Activated gamma-delta T cell (primary cell): Measurements from ENCODE around the gene GIMAP8.

Source experiments
- DNase-seq: peaks from one replicate; lab custom pipeline; 2025; lab: John Stamatoyannopoulos, UW
- total RNA-seq, 2 donors: gene quantifications; one replicate each; lab custom pipeline; 2026; lab: John Stamatoyannopoulos, UW

The GIMAP8 gene
- 82.6 to 113 reads per million in 2 donors for total RNA-seq

DNA sequence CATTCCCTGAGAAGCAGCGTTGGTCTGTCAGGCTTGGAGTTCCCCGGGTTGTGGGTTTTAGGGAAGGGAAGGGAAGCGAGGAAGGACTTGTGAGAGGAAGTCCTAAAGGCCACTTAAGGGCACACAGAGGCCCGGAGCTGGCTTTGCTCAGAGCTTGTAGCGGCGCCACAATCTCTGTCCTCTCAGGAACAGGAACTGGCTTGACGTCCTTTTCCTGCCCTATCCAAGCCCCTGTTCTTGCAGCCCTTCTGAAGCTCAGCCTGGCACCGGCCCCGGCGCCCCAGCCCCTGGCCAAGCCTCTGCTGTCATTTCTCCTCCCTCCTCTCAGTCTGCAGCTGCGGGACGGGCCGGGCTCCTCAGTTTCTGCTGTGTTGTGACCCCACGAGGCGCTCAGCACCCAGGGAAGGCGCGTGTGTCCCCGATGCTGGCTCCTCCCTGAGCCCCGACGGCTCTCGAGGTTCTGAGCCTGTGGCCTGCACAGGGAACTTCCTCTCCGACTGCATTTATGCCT lies at the start of gene GIMAP8:
Gene GIMAP8, plus strand, starts transcription at position 140 of the 511 bp plus-strand sequence. CDS start 16,069 bp downstream, outside the sequence.
- no peak for DNase-seq

DNA sequence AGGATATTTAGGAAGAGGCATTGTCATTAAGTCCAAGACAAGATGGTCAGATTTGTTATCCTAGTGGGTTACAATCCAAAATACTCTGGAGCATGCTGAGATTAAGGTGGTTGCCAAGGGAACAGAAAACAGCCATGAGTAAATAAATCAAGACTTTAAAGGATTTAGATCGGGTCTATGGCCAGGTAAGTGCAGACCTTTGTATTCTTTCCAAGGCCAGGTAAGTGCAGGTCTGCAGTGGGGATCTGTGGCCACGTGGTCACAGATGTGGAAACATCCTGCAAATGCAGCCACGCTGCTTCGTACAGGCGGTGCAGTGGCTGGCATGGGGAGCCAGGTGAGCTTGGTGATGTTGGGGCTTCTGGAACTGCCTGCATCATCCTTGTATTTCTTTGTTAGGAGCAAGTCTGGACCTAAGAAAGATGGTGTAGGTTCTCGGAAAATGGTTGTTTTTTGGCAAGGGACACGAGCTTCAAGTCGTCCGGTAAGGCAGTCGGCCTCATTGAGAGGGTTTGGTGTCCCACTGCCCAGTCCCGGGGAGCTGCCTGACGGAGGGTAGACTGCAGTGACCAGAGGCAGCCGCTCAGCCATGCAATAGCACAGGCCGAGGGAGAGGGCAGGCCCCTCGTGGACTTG lies 49.5 kb upstream of the GIMAP8 start:
- no peak for DNase-seq

DNA sequence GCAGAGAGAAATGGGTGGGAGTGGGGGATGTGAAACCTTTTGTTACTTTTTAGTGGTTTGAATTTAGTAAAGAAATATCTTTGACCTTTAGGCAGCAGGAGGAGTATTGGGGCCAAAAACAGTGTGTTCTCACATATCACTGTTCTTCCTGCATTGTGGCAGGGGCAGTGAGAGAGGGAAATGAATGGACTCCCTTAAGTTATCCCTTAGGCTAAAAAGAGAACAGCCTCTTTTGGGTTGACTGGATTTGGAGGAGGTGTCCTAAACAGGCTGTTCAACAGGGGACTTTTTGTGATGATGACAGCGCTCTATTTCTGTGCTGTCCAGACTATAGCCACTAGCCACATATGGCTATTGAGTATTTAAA lies 49.0 kb upstream of the GIMAP8 start:
- DNase-seq, result no peak

DNA sequence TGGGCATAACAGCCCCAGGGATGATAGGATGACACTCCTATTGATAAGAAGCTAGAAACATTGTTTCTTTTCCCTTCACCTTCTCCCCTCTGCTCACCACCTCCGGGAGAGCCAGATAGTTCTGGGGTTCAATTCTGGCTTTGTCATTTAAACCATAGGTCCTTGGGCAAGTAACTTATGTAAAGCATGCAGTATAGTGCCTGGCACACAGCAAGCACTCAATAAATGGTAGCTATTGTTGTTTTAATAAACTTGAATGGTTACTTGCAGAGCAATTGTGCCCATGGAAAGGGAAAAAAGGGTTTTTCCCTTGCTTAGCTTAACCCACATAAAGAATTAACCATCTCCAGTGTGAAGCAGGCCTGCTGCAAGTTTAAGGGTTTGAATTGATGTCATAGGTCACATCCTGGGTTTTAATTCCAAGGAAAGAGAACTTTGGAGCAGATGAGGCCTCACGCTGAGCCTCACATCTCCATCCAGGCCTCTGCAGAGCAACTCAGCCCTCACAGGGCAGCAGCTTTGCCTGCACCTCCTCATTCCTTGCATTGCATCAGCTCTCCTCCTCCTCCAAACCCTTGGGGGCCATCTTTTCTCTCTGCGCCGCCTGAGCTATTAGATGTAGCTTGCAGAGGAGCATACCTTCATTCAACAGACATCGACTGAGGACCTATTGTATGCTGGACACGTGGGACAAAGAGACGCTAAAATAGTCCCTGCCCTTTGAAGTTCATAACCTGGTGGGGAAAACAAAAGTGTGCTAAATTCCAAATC lies 48.4 kb upstream of the GIMAP8 start:
- no peak for DNase-seq

DNA sequence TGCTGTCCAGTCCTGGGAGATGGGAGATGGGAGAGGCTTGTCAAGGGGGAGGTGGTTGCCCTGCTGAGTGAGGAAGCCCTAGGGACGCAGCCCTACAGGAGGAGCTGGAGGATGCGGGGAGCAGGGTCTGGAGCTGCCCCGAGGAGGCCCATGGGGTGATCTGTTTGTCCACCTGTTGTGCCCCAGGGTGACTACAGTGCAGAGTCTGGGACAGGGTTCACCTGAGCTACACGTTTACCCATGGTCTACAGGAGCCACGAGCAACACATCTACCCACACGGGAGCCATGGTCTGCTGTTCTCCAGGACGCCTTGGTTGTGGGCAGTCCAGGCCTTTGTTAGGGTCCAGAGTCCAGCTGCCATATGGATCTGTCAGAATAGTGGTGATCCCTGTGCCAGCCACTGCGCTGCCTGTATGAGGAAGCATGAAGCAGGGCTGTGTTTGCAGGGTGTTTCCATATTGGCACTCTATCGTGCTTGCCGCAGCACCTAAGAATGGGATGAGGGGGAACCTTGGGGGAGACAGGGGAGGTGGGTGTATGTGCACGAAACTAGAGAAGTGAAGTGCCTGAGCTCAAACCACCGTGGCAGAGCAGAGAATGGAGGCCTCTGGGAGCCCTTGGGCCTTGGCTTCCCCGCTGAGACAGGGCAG lies 47.6 kb upstream of the GIMAP8 start:
- no peak for DNase-seq

DNA sequence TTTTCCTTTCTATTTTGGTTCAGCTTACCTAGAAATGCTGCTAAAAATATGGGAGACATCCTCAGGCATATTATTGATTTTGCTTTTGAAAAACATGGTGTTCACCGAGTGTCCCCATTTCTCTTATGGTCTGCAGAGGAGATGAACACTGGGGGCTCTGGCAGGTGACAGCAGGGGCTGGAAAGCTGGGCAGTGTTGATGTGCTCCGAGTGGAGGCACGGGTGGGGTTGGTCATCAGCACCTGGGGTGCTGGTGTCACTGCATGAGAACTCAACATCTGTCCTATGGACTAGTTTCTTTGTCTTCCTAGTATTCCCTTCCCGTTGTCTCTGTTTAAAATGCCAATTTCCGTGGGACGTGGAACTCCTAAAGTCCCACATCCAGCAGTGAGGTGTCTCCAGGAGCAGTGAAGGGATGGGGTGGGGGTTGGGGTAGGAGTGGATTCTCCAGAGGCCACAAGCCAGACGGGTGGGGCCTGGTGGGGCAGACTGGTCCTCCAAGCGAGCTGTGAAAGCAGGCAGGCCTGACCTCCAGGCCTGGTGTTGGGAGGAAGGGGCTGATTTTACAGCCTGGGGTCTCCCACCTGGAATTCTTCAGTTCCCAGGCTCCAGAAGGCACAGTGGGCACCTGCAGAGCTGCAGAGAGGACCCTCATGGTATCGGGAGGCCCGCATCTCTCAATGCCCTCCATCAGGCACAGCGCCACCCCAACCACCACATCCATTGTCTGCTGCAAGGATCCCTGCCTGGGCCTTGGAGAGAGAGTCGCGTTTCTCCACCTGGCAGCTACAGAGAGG lies 46.9 kb upstream of the GIMAP8 start:
- DNase-seq, result no peak

DNA sequence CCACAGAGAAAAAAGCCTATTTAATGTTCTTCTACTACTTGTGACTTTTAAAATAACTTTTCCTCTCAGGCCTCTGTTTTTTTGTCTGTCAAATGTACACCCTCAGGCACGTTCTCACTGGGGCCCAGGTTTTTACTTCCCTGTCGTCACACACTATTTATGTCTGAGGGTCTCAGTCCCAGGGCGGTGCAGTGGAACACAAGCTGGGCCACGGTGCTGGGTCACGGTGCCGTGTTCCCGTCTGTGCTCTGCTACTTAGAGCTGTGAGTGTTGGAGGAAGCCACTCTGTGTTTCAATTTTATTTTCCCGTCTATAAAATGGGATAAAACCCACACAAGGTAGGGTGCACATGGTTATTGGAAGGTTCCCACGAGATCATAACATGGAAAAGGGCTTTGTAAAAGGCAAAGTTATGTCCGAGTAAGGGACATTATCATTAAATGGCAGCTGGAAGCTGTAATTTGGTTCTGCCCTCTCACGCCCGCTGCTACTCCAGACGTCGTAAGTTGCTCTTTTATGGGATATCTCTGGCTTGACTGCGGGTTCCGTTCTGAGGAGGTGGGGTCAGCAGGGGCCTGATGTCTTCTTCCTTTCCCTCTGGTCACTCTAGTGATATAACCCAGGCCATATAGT lies 46.1 kb upstream of the GIMAP8 start:
- no peak for DNase-seq

DNA sequence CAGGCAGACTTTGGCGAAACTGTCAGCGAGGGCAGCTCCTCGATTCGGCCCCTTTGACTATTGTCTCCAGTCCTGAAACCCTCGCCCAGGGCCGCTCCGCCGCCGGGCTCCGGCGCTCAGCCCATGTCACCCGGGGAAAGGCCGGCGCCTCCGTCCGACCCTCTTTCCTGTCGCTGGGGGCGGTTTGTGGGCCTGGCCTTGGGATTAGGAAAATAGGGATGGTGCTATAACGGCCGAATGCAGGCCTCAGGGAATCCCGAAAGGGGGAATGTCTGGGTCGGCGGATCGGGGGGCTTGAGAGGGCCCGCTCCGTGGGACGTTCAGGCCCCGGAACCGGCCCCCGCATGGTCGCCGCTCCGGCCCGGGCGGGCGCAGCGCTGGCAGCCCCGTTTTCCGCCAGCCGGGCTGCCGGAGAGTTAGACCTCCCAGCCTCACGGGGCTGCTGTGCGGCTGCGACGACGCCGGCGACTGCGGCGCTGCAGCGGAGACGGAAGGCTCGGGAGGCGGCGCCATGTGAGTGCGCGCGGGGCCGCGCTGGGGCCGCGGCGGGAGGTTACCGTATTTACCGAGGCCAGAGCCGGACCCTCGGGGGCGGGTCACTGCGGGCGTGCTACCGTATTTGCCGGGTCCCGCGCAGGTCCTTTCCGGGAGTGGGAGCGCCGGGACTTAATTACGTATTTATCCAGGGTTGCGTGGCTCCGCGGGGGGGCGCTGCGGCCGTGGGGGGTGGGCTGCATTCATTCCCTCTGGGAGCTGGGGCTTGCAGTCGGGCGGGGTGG lies 45.4 kb upstream of the GIMAP8 start:
- DNase-seq, result peak; percentile 72

DNA sequence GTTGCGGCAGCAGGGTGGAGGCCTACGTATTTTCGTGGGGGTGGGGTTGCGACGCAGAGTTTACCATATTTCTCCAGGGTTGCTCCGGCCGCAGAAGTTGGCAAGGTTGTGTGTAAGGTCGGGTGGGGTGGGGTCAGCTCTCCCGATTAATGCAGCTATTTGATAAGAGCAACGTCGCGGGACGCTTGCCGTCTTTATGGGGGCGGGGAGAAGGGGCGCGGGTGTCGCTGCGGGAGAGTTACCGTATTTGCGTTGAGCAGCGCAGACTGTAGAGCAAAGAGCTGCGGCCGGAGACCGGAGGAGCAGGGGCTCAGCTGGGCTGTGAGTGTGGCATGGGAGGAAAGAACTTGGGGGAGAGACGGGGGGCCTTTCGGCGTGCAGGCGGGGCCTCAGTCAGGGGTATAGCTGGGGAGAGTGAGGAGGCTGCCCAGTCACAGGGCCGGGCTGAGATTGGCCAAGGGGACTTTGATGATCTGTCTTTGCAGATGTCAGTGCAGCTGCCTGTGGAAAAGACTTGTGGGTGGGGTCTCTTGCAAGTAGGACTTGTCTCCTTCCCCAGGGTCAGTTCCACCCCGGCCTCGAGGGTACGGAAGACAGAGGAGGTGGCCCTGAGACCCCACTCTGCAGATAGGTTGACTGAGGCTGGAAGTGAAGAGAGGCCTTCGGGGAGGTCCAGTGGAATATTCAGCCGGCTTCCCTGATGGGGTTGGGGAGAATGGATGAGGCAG lies 44.7 kb upstream of the GIMAP8 start:
- no peak for DNase-seq

DNA sequence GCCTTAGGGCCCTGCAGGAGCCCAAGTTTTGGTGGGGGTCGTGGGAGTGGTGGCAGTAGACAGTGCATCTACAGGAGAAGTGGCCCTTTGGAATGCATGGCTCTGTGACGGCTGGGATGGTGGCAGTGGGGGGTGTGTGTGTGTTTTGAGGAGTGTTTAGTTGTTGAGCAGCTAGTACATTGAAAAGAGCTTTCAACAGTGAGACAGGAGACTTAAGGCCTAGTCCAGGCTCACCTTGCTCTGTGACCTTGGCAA lies 44.2 kb upstream of the GIMAP8 start:
- no peak for DNase-seq

DNA sequence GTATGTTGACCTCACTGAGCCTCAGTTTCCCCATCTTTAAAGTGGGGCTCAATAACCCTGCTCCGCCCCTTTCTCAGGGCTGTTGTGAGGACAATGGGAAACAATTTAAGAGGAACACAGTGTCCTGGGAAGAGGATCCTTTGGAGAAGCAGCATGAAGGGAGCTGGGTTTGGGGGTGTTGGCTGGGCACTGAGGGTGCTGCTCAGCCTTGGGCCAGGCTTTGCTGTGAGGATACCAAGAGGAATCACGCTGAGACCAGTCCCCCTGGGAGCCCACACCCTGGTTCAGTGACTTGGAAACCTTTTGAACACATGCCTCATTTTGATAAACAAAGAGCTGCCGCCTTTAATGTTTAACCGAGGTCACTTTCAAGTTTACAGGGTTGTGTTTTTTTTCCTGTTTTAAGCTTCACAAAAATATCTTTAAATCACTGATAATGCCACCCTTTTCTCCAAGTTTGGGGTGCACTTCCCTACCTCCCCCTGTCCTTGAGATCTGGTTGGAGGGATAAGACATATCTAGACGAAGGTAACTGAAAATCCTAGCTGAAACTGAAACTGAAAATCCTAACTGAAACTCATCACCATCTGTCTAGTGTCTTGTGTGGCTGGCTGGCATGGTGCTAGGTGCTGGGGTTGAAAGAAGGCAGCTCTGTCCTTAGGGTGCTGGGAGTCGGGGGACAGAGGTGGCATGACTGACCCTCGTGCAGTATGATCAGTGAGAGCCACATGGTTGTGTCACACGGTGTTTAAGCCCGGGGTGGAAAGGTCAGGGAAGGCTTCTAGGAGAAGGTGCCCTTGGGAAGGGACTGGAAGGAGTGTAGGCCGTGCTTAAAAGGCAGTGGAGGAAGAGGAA lies 43.6 kb upstream of the GIMAP8 start:
- DNase-seq, result no peak

DNA sequence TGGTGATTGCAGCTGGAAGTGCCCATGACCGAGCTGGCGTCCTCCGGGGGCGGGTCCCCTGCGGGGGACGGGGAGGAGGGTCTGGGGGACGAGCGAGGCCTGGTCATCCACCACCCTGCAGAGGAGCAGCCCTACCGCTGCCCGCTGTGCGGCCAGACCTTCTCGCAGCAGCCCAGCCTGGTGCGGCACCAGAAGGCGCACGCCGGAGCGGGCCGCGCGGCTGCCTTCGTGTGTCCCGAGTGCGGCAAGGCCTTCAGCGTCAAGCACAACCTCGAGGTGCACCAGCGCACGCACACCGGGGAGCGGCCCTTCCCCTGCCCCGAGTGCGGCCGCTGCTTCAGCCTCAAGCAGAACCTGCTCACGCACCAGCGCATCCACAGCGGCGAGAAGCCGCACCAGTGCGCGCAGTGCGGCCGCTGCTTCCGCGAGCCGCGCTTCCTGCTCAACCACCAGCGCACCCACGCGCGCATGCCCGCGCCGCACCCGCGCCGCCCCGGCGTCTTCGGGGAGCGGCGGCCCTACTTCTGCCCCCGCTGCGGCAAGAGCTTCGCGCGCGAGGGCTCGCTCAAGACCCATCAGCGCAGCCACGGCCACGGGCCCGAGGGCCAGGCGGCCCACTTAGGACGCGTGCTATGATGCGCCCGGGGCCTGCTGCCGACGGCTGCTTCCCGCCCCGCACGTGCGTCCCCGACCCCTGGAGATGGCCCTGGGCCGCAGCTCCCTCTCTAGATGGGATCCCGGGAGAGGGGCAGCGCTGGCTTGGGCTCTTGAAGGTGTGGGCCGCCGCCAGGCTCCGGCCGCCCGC lies 42.6 kb upstream of the GIMAP8 start:
- no peak for DNase-seq

DNA sequence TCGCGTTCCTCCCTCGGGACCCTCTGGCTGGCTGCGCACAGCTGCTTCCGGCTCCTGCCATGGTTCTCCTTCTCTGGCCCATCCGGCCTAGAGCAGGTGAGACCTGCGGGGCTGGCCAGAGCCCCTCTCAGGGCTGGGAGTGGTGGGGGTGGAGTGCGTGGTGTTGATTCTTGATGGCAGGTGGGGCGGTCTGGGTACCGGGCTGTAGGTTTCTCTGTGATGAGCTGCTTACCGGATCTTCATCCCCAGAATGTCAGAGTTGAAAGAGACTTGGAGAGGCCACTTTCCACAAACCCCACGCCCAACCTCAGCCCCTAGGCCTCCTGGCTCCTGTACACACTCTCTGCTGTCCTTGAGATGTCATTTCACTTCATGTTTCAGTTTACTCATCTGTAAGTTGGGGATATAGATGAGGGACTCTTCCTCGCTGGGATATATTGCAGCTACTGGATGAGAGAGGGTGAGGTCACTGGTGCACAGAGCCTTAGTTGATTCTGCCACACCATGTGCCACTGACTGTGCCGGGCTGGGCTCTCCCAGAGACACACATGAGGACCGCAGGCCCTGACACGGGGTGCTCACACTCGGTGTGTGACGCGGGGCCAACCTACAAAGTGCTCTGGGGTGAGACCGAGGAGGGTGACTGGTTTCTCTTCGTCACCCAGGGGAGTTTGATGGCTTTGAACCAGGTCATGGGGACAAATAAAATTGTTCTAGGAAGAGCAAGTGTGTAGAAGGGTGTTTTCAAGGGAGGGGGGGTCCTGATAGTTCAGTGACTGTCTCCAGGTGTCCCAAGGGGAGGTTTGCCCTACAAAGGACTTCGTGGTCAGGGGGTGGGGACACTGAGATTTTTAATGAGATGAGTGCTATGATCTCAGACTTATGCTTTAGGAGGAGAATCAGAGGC lies 41.8 kb upstream of the GIMAP8 start:
- no peak for DNase-seq

DNA sequence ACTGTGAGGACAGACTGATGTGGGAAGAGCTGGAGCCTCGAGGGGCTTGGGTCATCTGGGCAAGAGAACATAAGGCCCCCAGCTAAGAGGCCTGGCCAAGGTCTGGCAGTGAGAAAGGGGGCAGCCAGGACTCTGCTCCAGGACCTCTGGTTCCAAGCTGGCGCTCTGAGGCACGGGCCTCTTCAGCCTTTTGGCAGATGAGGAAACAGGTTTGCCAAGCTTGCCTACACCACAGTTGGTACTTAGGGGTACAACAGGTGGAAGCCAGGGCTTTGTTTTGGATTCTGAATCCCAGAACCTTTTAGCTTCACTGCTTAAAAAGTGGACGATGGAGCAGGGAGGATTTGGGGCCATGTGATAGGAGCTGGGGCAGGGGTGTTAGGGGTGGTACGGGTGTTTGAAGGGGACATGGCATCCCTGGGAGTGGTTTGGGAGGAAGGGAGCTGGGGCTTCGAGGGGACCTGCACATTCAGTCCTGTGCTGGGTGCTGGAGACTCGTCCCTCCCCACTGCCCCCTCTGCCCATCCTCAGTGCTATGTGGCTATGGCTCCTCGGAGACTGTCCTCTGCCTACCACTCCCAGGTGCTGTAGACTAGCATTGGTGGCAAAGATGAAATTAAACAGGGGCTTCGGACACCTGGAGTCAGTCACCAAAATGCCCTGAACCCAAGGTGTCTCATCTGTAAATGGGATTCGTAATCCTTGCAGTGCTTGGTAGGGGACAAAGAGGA lies 41.0 kb upstream of the GIMAP8 start:
- DNase-seq, result no peak

DNA sequence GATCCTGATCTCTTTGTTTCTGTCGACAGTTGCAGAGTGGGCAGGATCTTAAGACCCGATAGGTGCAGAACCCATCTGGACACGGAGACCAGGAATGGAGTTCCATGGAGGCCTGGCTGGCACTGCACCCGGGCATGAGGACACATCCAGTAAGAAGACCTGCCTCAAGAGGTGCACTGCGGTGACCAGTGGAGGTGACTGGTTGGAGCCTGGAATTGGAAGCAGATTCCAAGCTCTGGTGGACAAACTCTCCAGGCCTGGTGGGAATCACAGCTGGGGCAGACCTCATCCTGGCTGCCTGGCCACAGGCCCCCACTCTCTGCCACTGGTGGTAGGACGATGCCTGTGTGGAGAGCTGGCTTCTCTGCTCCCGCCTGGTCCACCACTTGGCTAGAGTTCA lies 40.3 kb upstream of the GIMAP8 start:
- DNase-seq, result no peak

DNA sequence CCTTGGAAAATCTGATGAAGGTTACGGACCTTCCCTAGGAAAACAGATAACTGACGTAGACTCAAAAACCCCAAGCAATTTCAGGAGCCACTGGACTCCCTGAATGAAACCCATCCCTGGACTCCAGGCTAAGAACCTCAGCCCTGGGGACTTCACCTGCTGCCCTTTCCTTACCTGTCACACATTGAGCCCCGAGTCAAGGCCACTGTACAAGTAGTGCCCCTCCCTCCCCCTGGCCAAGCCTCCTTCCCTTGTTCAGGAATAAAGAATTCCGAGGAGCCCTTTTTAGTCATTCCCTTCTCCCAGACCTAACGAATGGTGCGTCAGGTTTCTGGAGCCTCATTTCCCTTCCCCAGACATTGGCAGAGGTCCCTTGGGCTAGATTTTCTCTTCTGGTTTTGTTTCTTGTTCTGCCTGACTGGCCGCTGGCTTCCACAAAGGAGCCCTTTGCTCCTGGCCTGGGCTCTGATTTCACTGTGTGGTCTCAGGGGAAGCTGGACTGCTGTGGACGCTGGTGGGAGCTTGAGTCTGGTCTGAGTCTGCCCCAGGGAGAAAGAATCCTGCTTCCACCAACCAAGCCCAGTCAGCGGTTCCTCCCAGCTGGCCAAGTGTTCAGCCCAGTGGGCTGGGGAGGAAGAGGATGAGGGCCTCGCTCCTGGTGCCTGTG lies 39.6 kb upstream of the GIMAP8 start:
- no peak for DNase-seq
